GM12878 (cell line): ENCODE results near the gene THOC6. TPM values are rescaled to one million over a fixed set of nuclear protein-coding genes. Genes with fewer than 3 reads are reported as not detected.

Experiments
- ATAC-seq: fragments of 200-7000 bp; cut with Tn5 transposase; 3 replicates; pipeline ENCODE4 v1.9.1; 2020; ENCODE audit warnings: mild to moderate bottlenecking, moderate library complexity
- BruUV-seq: library from RNA; stranded (reverse); fragments of 400-500 nt; replicated peaks from 2 replicates; lab custom pipeline; 2021; lab: Mats Ljungman, UMichigan
- CTCF ChIA-PET: fragments of 300-600 bp; sonication (Branson Sonifier 250); formaldehyde crosslinking; extraction: SDS; loops from one replicate; lab custom pipeline; 2021; ENCODE audit warnings: inconsistent platforms; lab: Yijun Ruan, JAX
- POLR2A ChIA-PET: fragments of 350-600 bp; formaldehyde crosslinking; extraction: SDS; loops from one replicate; lab custom pipeline; 2021; ENCODE audit warnings: inconsistent platforms; lab: Charles Lee
- RAD21 ChIA-PET: fragments of 300-600 bp; sonication (Branson Sonifier 250); formaldehyde crosslinking; loops from one replicate; lab custom pipeline; 2023; ENCODE audit warnings: antibody characterized with exemption; ENCODE audit not compliant: unreplicated experiment; lab: Charles Lee
- SMC1A ChIA-PET: fragments of 300-600 bp; sonication (Branson Sonifier 250); formaldehyde crosslinking; loops from one replicate; lab custom pipeline; 2023; ENCODE audit not compliant: unreplicated experiment, uncharacterized antibody; lab: Charles Lee
- DNase-seq: peaks from one replicate; pipeline ENCODE4 v3.0.0-alpha.2; 2011; ENCODE audit warnings: low read depth, low spot score
- FAIRE-seq: peaks from 3 replicates; lab custom pipeline; 2011; peaks lifted over from hg19 to GRCh38; lab: Jason Lieb, UNC
- H2AFZ ChIP-seq: 2 replicates; pipeline ENCODE4 v1.6.0; 2011; ENCODE audit warnings: low read depth, low read length, control low read depth; ENCODE audit not compliant: control insufficient read depth
- H3K27ac ChIP-seq: 2 replicates; pipeline ENCODE4 v1.5.1; 2011; ENCODE audit warnings: control low read depth; ENCODE audit not compliant: control insufficient read depth, insufficient read depth
- H3K27me3 ChIP-seq, 2 experiments: replicated peaks in 1 of 2; 2 replicates each; pipeline versions ENCODE4 v1.6.0 to v1.6.1; 2011; ENCODE audit warnings: low read length in 1 of 2; ENCODE audit not compliant: control insufficient read depth in 2 of 2, insufficient read depth in 2 of 2
- H3K36me3 ChIP-seq, 2 experiments: 2 replicates each; pipeline ENCODE4 v1.5.1; 2011; ENCODE audit warnings: low read length in 1 of 2; ENCODE audit not compliant: control insufficient read depth in 2 of 2, insufficient read depth in 2 of 2
- H3K4me1 ChIP-seq: 2 replicates; pipeline ENCODE4 v1.6.1; 2011; ENCODE audit warnings: mild to moderate bottlenecking, low read length, moderate library complexity, mixed read lengths; ENCODE audit not compliant: control insufficient read depth, insufficient read depth
- H3K4me2 ChIP-seq: 2 replicates; pipeline ENCODE4 v1.6.0; 2011; ENCODE audit warnings: control low read depth; ENCODE audit not compliant: control insufficient read depth, insufficient read depth
- H3K4me3 ChIP-seq: fragments of 200-600 bp; sonication (generic); 2 replicates; pipeline ENCODE4 v1.5.1; 2016
- H3K79me2 ChIP-seq: 2 replicates; pipeline ENCODE4 v1.6.0; 2011; ENCODE audit warnings: low read length; ENCODE audit not compliant: control insufficient read depth, insufficient read depth
- H3K9ac ChIP-seq: 2 replicates; pipeline ENCODE4 v1.8.0; 2011; ENCODE audit warnings: low read length, control low read depth, mixed read lengths; ENCODE audit not compliant: control insufficient read depth, insufficient read depth
- H3K9me3 ChIP-seq: replicated peaks from 3 replicates; pipeline ENCODE4 v1.5.1; 2011; ENCODE audit warnings: mild to moderate bottlenecking, low read length; ENCODE audit not compliant: control insufficient read depth, insufficient read depth
- H4K20me1 ChIP-seq: 2 replicates; pipeline ENCODE4 v1.6.0; 2011; ENCODE audit not compliant: control insufficient read depth, insufficient read depth
- CBX3 ChIP-seq: fragments of 200-600 bp; sonication (generic); IDR thresholded peaks from 2 replicates; pipeline ENCODE4 v1.6.1; 2016; ENCODE audit warnings: low read depth, borderline replicate concordance
- POLR2A ChIP-seq: IDR thresholded peaks from 2 replicates; pipeline ENCODE4 v1.6.1; 2011; ENCODE audit warnings: low read depth, mild to moderate bottlenecking, low read length
- RAD21 ChIP-seq: IDR thresholded peaks from 2 replicates; pipeline ENCODE4 v1.6.1; 2011; ENCODE audit warnings: mild to moderate bottlenecking, low read depth, low read length, moderate library complexity; ENCODE audit not compliant: insufficient read depth
- SIN3A ChIP-seq: IDR thresholded peaks from 2 replicates; pipeline ENCODE4 v1.6.1; 2012; ENCODE audit warnings: low read depth, low read length, improper control_type of control experiment
- TCF12 ChIP-seq: IDR thresholded peaks from 2 replicates; pipeline ENCODE4 v1.6.1; 2011; ENCODE audit warnings: low read depth, mild to moderate bottlenecking, low read length
- WGBS: methylation state at CpG from one replicate; pipeline ENCODE4 v1.1.6; 2016; ENCODE audit warnings: low lambda C conversion rate; ENCODE audit not compliant: insufficient replicate concordance, insufficient coverage; ENCODE audit errors: missing lambda C conversion rate; 5-methylcytosine and 5-hydroxymethylcytosine counted together
- in situ Hi-C: fragments of 300-500 bp; cut with MboI; formaldehyde crosslinking; loops from 9 replicates; pipeline ENCODE4 v1.14.3; 2018; ENCODE audit warnings: mixed read lengths
- intact Hi-C: fragments of 100-400 bp; cut with micrococcal nuclease; formaldehyde crosslinking; loops from one replicate; pipeline ENCODE4 v1.14.2; 2022; ENCODE audit not compliant: unreplicated experiment
- polyA plus RNA-seq, 11 experiments: library from polyadenylated mRNA; depleted of rRNA in 4 of 11; unstranded in 6 of 11; stranded (reverse) in 5 of 11; fragments of >200 nt; fragmentation: Nextera tagmentation in 4 of 11; fragmentation: Illumina TruSeq in 1 of 11; extraction: Ambion mirVana in 4 of 11; extraction: Trizol in 1 of 11; gene quantifications; 1 replicate in 1 of 11; 2 replicates in 10 of 11; pipeline versions ENCODE4 v1.2.1 to v1.2.3, GENCODE V29; 2011 to 2016; ENCODE audit warnings: inconsistent platforms in 2 of 11, missing spikeins in 2 of 11, low read depth in 1 of 11
- total RNA-seq, 4 experiments: library from RNA; depleted of rRNA in 3 of 4; stranded (reverse); fragments of >200 nt in 3 of 4; fragmentation: Illumina TruSeq in 1 of 4; extraction: Trizol in 1 of 4; gene quantifications; 2 replicates each; pipeline versions ENCODE4 v1.2.1 to v1.2.3, GENCODE V29; 2013 to 2021
- TF ChIP-seq, protein P1 (sequence below): fragments of 450-650 bp; IDR thresholded peaks from 2 replicates; pipeline ENCODE4 v1.6.1; 2017; ENCODE audit warnings: mild to moderate bottlenecking, moderate library complexity
- TF ChIP-seq, protein P2 (sequence below): fragments of 450-650 bp; formaldehyde crosslinking; IDR thresholded peaks from 2 replicates; pipeline ENCODE4 v1.4.0; 2020; ENCODE audit warnings: mild to moderate bottlenecking, moderate library complexity
- TF ChIP-seq, protein P3 (sequence below): fragments of 450-650 bp; IDR thresholded peaks from 2 replicates; pipeline ENCODE4 v1.6.1; 2017; ENCODE audit warnings: mild to moderate bottlenecking, moderate library complexity

Gene THOC6
- total and polyA plus RNA-seq, 10 of the 15 experiments (the other 5 are each of a cell fraction or from before 2014, with no cell fraction given) = 1.0 to 54.4 (median 27.9) TPM

- TF ChIP-seq TCF12 (no peak), CBX3 (no peak)
Observed at GRCh38 chr16:3027489-3027795, 3.6 kb downstream of the THOC6 start (continued).

- FAIRE-seq (peak; percentile 38), ATAC-seq (peak; percentile 64), DNase-seq (peak; percentile 23)
- Histone ChIP-seq H3K27me3 (peaks cover 7 to 8% of the 10 kb centered on the region in 2 experiments), H3K9me3 (no peaks in the 10 kb centered on the region), H4K20me1 (0 out of 2 replicates have a peak, but pooled peaks cover 3% of the 10 kb centered on the region), H2AFZ (no peak overlapping the region), H3K36me3 (peaks cover 4 to 7% of the 10 kb centered on the region in 2 experiments; a peak in 3 of 4 replicates), H3K4me1 (peaks cover 6% of the 10 kb centered on the region), H3K4me2 (no peak overlapping the region), H3K27ac (no peak overlapping the region), H3K79me2 (no peaks in the 10 kb centered on the region), H3K4me3 (no peak overlapping the region), H3K9ac (no peak overlapping the region)
- ChIA-PET SMC1A (interaction anchor here (0.6 to 10.1 kb wide), 8 partner anchors 12 to 1528 kb away, joined by 3 to 91 read pairs (median 4); no protein-coding TSS in a partner anchor), CTCF (interaction anchor here (0.6 to 18.2 kb wide), 33 partner anchors 8 to 500 kb away, joined by 3 to 421 read pairs (median 4); partner anchors contain the start of genes PKMYT1, TNFRSF12A and ZNF213), POLR2A (interaction anchor here (0.7 to 1.4 kb wide), 5 partner anchors 20 to 105 kb away, joined by 3 to 4 read pairs (median 3); no protein-coding TSS in a partner anchor), RAD21 (interaction anchor here (1.0 to 6.5 kb wide), 9 partner anchors 8 to 102 kb away, joined by 4 to 94 read pairs (median 8); partner anchors contain the start of genes KREMEN2 and TNFRSF12A)
- intact Hi-C loops = loop anchor here (1.0 kb wide), 1 partner anchor 25 kb away; no protein-coding TSS in a partner anchor
- no TSS peak for BruUV-seq
- in situ Hi-C loops = no loop called here
- WGBS = 7% methylated on average over 49 of the region's 58 CpGs
- TF ChIP-seq RAD21 (peak; percentile 60), POLR2A (peak; percentile 37; the same call in 1 of the 2 replicates), CBX3 (no peak), SIN3A (no peak)
- TF ChIP-seq, protein P1, sequence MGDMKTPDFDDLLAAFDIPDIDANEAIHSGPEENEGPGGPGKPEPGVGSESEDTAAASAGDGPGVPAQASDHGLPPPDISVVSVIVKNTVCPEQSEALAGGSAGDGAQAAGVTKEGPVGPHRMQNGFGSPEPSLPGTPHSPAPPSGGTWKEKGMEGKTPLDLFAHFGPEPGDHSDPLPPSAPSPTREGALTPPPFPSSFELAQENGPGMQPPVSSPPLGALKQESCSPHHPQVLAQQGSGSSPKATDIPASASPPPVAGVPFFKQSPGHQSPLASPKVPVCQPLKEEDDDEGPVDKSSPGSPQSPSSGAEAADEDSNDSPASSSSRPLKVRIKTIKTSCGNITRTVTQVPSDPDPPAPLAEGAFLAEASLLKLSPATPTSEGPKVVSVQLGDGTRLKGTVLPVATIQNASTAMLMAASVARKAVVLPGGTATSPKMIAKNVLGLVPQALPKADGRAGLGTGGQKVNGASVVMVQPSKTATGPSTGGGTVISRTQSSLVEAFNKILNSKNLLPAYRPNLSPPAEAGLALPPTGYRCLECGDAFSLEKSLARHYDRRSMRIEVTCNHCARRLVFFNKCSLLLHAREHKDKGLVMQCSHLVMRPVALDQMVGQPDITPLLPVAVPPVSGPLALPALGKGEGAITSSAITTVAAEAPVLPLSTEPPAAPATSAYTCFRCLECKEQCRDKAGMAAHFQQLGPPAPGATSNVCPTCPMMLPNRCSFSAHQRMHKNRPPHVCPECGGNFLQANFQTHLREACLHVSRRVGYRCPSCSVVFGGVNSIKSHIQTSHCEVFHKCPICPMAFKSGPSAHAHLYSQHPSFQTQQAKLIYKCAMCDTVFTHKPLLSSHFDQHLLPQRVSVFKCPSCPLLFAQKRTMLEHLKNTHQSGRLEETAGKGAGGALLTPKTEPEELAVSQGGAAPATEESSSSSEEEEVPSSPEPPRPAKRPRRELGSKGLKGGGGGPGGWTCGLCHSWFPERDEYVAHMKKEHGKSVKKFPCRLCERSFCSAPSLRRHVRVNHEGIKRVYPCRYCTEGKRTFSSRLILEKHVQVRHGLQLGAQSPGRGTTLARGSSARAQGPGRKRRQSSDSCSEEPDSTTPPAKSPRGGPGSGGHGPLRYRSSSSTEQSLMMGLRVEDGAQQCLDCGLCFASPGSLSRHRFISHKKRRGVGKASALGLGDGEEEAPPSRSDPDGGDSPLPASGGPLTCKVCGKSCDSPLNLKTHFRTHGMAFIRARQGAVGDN = no peak
- TF ChIP-seq, protein P2, sequence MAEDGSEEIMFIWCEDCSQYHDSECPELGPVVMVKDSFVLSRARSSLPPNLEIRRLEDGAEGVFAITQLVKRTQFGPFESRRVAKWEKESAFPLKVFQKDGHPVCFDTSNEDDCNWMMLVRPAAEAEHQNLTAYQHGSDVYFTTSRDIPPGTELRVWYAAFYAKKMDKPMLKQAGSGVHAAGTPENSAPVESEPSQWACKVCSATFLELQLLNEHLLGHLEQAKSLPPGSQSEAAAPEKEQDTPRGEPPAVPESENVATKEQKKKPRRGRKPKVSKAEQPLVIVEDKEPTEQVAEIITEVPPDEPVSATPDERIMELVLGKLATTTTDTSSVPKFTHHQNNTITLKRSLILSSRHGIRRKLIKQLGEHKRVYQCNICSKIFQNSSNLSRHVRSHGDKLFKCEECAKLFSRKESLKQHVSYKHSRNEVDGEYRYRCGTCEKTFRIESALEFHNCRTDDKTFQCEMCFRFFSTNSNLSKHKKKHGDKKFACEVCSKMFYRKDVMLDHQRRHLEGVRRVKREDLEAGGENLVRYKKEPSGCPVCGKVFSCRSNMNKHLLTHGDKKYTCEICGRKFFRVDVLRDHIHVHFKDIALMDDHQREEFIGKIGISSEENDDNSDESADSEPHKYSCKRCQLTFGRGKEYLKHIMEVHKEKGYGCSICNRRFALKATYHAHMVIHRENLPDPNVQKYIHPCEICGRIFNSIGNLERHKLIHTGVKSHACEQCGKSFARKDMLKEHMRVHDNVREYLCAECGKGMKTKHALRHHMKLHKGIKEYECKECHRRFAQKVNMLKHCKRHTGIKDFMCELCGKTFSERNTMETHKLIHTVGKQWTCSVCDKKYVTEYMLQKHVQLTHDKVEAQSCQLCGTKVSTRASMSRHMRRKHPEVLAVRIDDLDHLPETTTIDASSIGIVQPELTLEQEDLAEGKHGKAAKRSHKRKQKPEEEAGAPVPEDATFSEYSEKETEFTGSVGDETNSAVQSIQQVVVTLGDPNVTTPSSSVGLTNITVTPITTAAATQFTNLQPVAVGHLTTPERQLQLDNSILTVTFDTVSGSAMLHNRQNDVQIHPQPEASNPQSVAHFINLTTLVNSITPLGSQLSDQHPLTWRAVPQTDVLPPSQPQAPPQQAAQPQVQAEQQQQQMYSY (CRISPR knock-in tag) = no peak
- TF ChIP-seq, protein P3, sequence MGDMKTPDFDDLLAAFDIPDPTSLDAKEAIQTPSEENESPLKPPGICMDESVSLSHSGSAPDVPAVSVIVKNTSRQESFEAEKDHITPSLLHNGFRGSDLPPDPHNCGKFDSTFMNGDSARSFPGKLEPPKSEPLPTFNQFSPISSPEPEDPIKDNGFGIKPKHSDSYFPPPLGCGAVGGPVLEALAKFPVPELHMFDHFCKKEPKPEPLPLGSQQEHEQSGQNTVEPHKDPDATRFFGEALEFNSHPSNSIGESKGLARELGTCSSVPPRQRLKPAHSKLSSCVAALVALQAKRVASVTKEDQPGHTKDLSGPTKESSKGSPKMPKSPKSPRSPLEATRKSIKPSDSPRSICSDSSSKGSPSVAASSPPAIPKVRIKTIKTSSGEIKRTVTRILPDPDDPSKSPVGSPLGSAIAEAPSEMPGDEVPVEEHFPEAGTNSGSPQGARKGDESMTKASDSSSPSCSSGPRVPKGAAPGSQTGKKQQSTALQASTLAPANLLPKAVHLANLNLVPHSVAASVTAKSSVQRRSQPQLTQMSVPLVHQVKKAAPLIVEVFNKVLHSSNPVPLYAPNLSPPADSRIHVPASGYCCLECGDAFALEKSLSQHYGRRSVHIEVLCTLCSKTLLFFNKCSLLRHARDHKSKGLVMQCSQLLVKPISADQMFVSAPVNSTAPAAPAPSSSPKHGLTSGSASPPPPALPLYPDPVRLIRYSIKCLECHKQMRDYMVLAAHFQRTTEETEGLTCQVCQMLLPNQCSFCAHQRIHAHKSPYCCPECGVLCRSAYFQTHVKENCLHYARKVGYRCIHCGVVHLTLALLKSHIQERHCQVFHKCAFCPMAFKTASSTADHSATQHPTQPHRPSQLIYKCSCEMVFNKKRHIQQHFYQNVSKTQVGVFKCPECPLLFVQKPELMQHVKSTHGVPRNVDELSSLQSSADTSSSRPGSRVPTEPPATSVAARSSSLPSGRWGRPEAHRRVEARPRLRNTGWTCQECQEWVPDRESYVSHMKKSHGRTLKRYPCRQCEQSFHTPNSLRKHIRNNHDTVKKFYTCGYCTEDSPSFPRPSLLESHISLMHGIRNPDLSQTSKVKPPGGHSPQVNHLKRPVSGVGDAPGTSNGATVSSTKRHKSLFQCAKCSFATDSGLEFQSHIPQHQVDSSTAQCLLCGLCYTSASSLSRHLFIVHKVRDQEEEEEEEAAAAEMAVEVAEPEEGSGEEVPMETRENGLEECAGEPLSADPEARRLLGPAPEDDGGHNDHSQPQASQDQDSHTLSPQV = no peak
Observed at GRCh38 chr16:3027983-3028715, 4.3 kb downstream of the THOC6 start.
